Measurements from ENCODE around the gene NOVA2. TPM values are rescaled to one million over a fixed set of nuclear protein-coding genes. Genes with fewer than 3 reads are reported as not detected.

NOVA2 gene
- total RNA-seq, 1 donor from 2014 or later: under 0.01 TPM

GRCh38 chr19:45958320-45958719 lies 15.3 kb downstream of the NOVA2 start:
- Histone ChIP-seq H3K36me3 (ENCODE audit: control insufficient read depth, insufficient read depth, low read length) (no peaks in the 10 kb centered on the region), H3K4me3 (ENCODE audit: low read depth, low read length) (no peak overlapping the region), H3K27me3 (ENCODE audit: control insufficient read depth, insufficient read depth, low read length) (peaks cover 18% of the 10 kb centered on the region)
- no peak for DNase-seq (ENCODE audit: low read depth)
- no peak for TF ChIP-seq CTCF (IDR thresholded peaks at IDR 0.05; ENCODE audit: insufficient read depth, low read length, poor library complexity, severe bottlenecking)

GRCh38 chr19:45955905-45956608 lies 17.6 kb downstream of the NOVA2 start:
- peak; percentile 23 for DNase-seq (ENCODE audit: low read depth)
- no peak overlapping the region for H3K4me3 ChIP-seq (ENCODE audit: low read depth, low read length)
- no peak for TF ChIP-seq CTCF (IDR thresholded peaks at IDR 0.05; ENCODE audit: insufficient read depth, low read length, poor library complexity, severe bottlenecking)
- H3K27me3 ChIP-seq (ENCODE audit: control insufficient read depth, insufficient read depth, low read length): peaks cover 14% of the 10 kb centered on the region
- H3K36me3 ChIP-seq (ENCODE audit: control insufficient read depth, insufficient read depth, low read length): no peaks in the 10 kb centered on the region

GRCh38 chr19:45954156-45954555 lies 19.5 kb downstream of the NOVA2 start:
- DNase-seq (ENCODE audit: low read depth): no peak
- no peak for TF ChIP-seq CTCF (IDR thresholded peaks at IDR 0.05; ENCODE audit: insufficient read depth, low read length, poor library complexity, severe bottlenecking)
- Histone ChIP-seq H3K36me3 (ENCODE audit: control insufficient read depth, insufficient read depth, low read length) (no peaks in the 10 kb centered on the region), H3K27me3 (ENCODE audit: control insufficient read depth, insufficient read depth, low read length) (peaks cover 4% of the 10 kb centered on the region), H3K4me3 (ENCODE audit: low read depth, low read length) (no peak overlapping the region)

- no peak overlapping the region for H3K4me3 ChIP-seq (ENCODE audit: low read depth, low read length)
- H3K27me3 ChIP-seq (ENCODE audit: control insufficient read depth, insufficient read depth, low read length): peaks cover 2% of the 10 kb centered on the region
- no peaks in the 10 kb centered on the region for H3K36me3 ChIP-seq (ENCODE audit: control insufficient read depth, insufficient read depth, low read length)
- no peak for TF ChIP-seq CTCF (IDR thresholded peaks at IDR 0.05; ENCODE audit: insufficient read depth, low read length, poor library complexity, severe bottlenecking)
- DNase-seq (ENCODE audit: low read depth): no peak
These were observed 20.0 kb downstream of the NOVA2 start for GRCh38 chr19:45953676-45954075.

GRCh38 chr19:45952686-45953505 lies 20.8 kb downstream of the NOVA2 start:
- Histone ChIP-seq H3K36me3 (ENCODE audit: control insufficient read depth, insufficient read depth, low read length) (no peaks in the 10 kb centered on the region), H3K4me3 (ENCODE audit: low read depth, low read length) (no peak overlapping the region), H3K27me3 (ENCODE audit: control insufficient read depth, insufficient read depth, low read length) (peaks cover 2% of the 10 kb centered on the region)
- no peak for DNase-seq (ENCODE audit: low read depth)
- TF ChIP-seq CTCF (IDR thresholded peaks at IDR 0.05; ENCODE audit: insufficient read depth, low read length, poor library complexity, severe bottlenecking): no peak

Measured in kidney epithelial cell (primary cell).